IMR-90 (cell line): ENCODE measurements around the gene KIFC3. TPM values are rescaled to one million over a fixed set of nuclear protein-coding genes. Genes with fewer than 3 reads are reported as not detected.

ENCODE experiments used
- ATAC-seq: fragments of 200-7000 bp; cut with Tn5 transposase; 2 replicates; pipeline ENCODE4 v1.9.1; 2020; ENCODE audit warnings: low read depth, mild to moderate bottlenecking, moderate library complexity
- BruUV-seq: library from RNA; stranded (reverse); fragments of 400-500 nt; replicated peaks from 2 replicates; lab custom pipeline; 2021; lab: Mats Ljungman, UMichigan
- CTCF ChIA-PET: fragments of 300-600 bp; formaldehyde crosslinking; extraction: SDS; loops from one replicate; lab custom pipeline; 2021; ENCODE audit warnings: antibody characterized with exemption; lab: Yijun Ruan, JAX
- POLR2A ChIA-PET: fragments of 300-600 bp; sonication (Branson Sonifier 250); formaldehyde crosslinking; loops from one replicate; lab custom pipeline; 2022; ENCODE audit warnings: antibody characterized with exemption; ENCODE audit not compliant: unreplicated experiment; lab: Charles Lee
- DNase-seq: peaks from one replicate; pipeline ENCODE4 v3.0.0; 2013
- H2AFZ ChIP-seq: replicated peaks from 2 replicates; pipeline ENCODE3; 2013; ENCODE audit warnings: low read length, mild to moderate bottlenecking; ENCODE audit not compliant: poor library complexity
- H2AK5ac ChIP-seq: 2 replicates; pipeline ENCODE4 v1.6.1; 2013; ENCODE audit warnings: low read depth, low read length, inconsistent platforms
- H2AK9ac ChIP-seq: replicated peaks from 2 replicates; pipeline ENCODE3; 2013; ENCODE audit warnings: mild to moderate bottlenecking, low read depth, low read length, moderate library complexity; ENCODE audit not compliant: poor library complexity
- H2BK120ac ChIP-seq: 2 replicates; pipeline ENCODE4 v1.6.1; 2013; ENCODE audit warnings: low read depth, low read length, inconsistent platforms
- H2BK15ac ChIP-seq: 3 replicates; pipeline ENCODE4 v1.6.1; 2013; ENCODE audit warnings: low read depth, low read length, inconsistent platforms
- H2BK20ac ChIP-seq: 2 replicates; pipeline ENCODE4 v1.6.1; 2013; ENCODE audit warnings: low read depth, mild to moderate bottlenecking, inconsistent platforms, low read length, moderate library complexity
- H2BK5ac ChIP-seq: 2 replicates; pipeline ENCODE4 v1.6.1; 2013; ENCODE audit warnings: mild to moderate bottlenecking, low read depth, low read length, inconsistent platforms; ENCODE audit not compliant: poor library complexity, severe bottlenecking
- H3K14ac ChIP-seq: replicated peaks from 2 replicates; pipeline ENCODE4 v1.6.1; 2013; ENCODE audit warnings: low read depth, low read length, inconsistent platforms
- H3K18ac ChIP-seq: 2 replicates; pipeline ENCODE4 v1.6.1; 2013; ENCODE audit warnings: low read depth, low read length, control low read depth
- H3K23ac ChIP-seq: 2 replicates; pipeline ENCODE4 v1.6.1; 2013; ENCODE audit warnings: low read depth, low read length, inconsistent platforms
- H3K27ac ChIP-seq: 2 replicates; pipeline ENCODE4 v1.5.1; 2013; ENCODE audit warnings: mild to moderate bottlenecking, control low read depth, low read length; ENCODE audit not compliant: insufficient read depth
- H3K27me3 ChIP-seq: 2 replicates; pipeline ENCODE4 v1.6.1; 2013; ENCODE audit warnings: low read length; ENCODE audit not compliant: control insufficient read depth, insufficient read depth
- H3K36me3 ChIP-seq: 2 replicates; pipeline ENCODE4 v1.6.1; 2013; ENCODE audit warnings: low read length, mixed read lengths; ENCODE audit not compliant: control insufficient read depth, insufficient read depth
- H3K4ac ChIP-seq: 2 replicates; pipeline ENCODE4 v1.6.1; 2013; ENCODE audit warnings: low read depth, low read length, inconsistent platforms
- H3K4me1 ChIP-seq: 2 replicates; pipeline ENCODE4 v1.6.1; 2013; ENCODE audit warnings: low read length, mixed read lengths; ENCODE audit not compliant: control insufficient read depth, insufficient read depth
- H3K4me2 ChIP-seq: 2 replicates; pipeline ENCODE4 v1.6.1; 2013; ENCODE audit warnings: low read depth, mild to moderate bottlenecking, control low read depth, low read length, moderate library complexity
- H3K4me3 ChIP-seq: 2 replicates; pipeline ENCODE4 v1.5.1; 2013; ENCODE audit warnings: low read depth, mild to moderate bottlenecking, control low read depth, low read length, moderate library complexity; ENCODE audit not compliant: insufficient read depth
- H3K56ac ChIP-seq: 2 replicates; pipeline ENCODE4 v1.6.1; 2013; ENCODE audit warnings: low read length, inconsistent platforms; ENCODE audit not compliant: insufficient read depth; ENCODE audit errors: extremely low read depth
- H3K79me1 ChIP-seq, 2 experiments: 2 replicates each; pipeline ENCODE4 v1.6.1; 2013; ENCODE audit warnings: low read length in 2 of 2, inconsistent platforms in 1 of 2, low read depth in 1 of 2
- H3K9ac ChIP-seq: 2 replicates; pipeline ENCODE4 v1.6.1; 2013; ENCODE audit warnings: low read depth, low read length, control low read depth
- H3K9me1 ChIP-seq: 2 replicates; pipeline ENCODE4 v1.6.1; 2013; ENCODE audit warnings: low read length, inconsistent platforms; ENCODE audit not compliant: insufficient read depth
- H3K9me3 ChIP-seq: 2 replicates; pipeline ENCODE4 v1.6.1; 2013; ENCODE audit warnings: low read length; ENCODE audit not compliant: control insufficient read depth, insufficient read depth
- H4K20me1 ChIP-seq: 2 replicates; pipeline ENCODE4 v1.6.1; 2013; ENCODE audit warnings: low read length, inconsistent platforms; ENCODE audit not compliant: insufficient read depth
- H4K5ac ChIP-seq: 2 replicates; pipeline ENCODE4 v1.6.1; 2013; ENCODE audit warnings: mild to moderate bottlenecking, low read depth, low read length, control low read depth
- H4K8ac ChIP-seq, 2 experiments: 2 replicates each; pipeline ENCODE4 v1.6.1; 2013; ENCODE audit warnings: low read depth in 2 of 2, low read length in 2 of 2, control low read depth in 1 of 2, inconsistent platforms in 1 of 2
- H4K91ac ChIP-seq: 2 replicates; pipeline ENCODE4 v1.6.1; 2013; ENCODE audit warnings: low read depth, low read length, inconsistent platforms; ENCODE audit not compliant: insufficient read depth
- BHLHE40 ChIP-seq: fragments of 150-350 bp; IDR thresholded peaks from 2 replicates; pipeline ENCODE4 v1.6.1; 2016; ENCODE audit warnings: mild to moderate bottlenecking, low read depth, low read length
- RFX5 ChIP-seq: IDR thresholded peaks from 2 replicates; pipeline ENCODE4 v1.8.0; 2012; ENCODE audit warnings: low read depth, mild to moderate bottlenecking, low read length, moderate library complexity
- WGBS, 2 experiments: methylation state at CpG; one replicate each; pipeline versions ENCODE4 v1.1.5 to v1.1.7; 2013; ENCODE audit warnings: missing lambda C conversion rate in 2 of 2; ENCODE audit not compliant: insufficient read length in 1 of 2; ENCODE audit errors: extremely low coverage in 2 of 2; 5-methylcytosine and 5-hydroxymethylcytosine counted together
- dilution Hi-C: fragments of 300-500 bp; cut with HindIII; formaldehyde crosslinking; loops from one replicate; pipeline ENCODE4 v1.14.3; 2018; ENCODE audit warnings: low sequenced_read_pairs; ENCODE audit not compliant: unreplicated experiment
- in situ Hi-C: fragments of 300-500 bp; cut with MboI; formaldehyde crosslinking; loops from 3 replicates; pipeline ENCODE4 v1.14.3; 2019; ENCODE audit warnings: low sequenced_read_pairs, inconsistent platforms, mixed read lengths
- intact Hi-C: fragments of 100-400 bp; cut with micrococcal nuclease; formaldehyde crosslinking; loops from 2 replicates; pipeline ENCODE4 v1.10.0; 2022
- polyA plus RNA-seq, 3 experiments: library from polyadenylated mRNA; depleted of rRNA; stranded (reverse); fragments of >200 nt; gene quantifications; 2 replicates each; pipeline ENCODE4 v1.2.3, GENCODE V29; 2012; ENCODE audit warnings: low replicate concordance in 1 of 3
- total RNA-seq: library from RNA; depleted of rRNA; stranded (reverse); fragments of >200 nt; gene quantifications from 2 replicates; pipeline ENCODE4 v1.2.3, GENCODE V29; 2012
- TF ChIP-seq, protein P1 (sequence below): fragments of 150-350 bp; IDR thresholded peaks from 2 replicates; pipeline ENCODE4 v1.6.1; 2016; ENCODE audit warnings: low read depth, mild to moderate bottlenecking, low read length, moderate library complexity, borderline replicate concordance

Gene KIFC3
- total and polyA plus RNA-seq, 2 of the 4 experiments (the other 2 are of a cell fraction) = 48.6 to 62.5 TPM

DNA sequence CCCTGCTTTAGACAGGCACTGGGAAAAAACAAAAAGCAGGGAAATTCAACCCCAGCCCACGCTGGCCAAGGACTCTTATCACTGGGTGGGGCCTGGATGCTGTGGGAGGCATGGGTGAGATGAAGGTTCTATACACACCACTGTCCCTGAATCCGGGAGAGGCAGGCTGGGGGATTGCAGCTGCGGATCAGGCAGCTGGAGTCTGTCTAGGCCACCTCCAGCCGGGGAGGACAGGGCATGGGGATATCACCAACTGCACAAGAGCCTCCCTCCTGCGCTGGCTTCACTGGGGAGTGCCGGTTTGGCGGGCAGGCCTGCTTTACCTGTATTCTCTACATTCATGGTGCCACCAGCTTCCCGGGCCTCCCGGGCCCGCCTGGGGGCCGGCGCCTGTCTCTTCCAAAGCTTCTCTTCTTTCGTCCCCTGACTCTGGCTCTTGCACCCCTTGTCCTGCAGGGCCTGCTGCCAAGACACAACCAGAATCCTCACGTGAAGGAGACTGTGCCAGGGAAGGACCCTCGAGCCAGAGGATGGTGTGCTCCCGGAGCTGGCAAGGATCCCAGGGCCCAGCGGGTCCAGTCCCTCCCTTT, 13.9 kb downstream of the KIFC3 start:
- DNase-seq = no peak
- H2BK120ac ChIP-seq = no peak overlapping the region
- peaks cover 46% of the 10 kb centered on the region for H3K36me3 ChIP-seq
- intact Hi-C loops (no loop called here), in situ Hi-C loops (no loop called here), dilution Hi-C loops (no loop called here)
- no peak overlapping the region for H3K4me3 ChIP-seq
- no peak overlapping the region for H3K4ac ChIP-seq
- H2AK5ac ChIP-seq = no peak overlapping the region
- peak; percentile 23; the same call in 1 of the 2 replicates for ATAC-seq
- H3K9ac ChIP-seq = no peak overlapping the region
- no peak overlapping the region for H2BK15ac ChIP-seq
- no peaks in the 10 kb centered on the region for H3K9me3 ChIP-seq
- no peak overlapping the region for H2BK20ac ChIP-seq
- no peak overlapping the region for H4K8ac ChIP-seq
- no peak overlapping the region for H3K4me2 ChIP-seq
- no peak overlapping the region for H4K91ac ChIP-seq
- no peak overlapping the region for H3K23ac ChIP-seq
- H3K27ac ChIP-seq = no peak overlapping the region
- H2BK5ac ChIP-seq = no peak overlapping the region
- ChIA-PET CTCF (no interaction called here), POLR2A (no interaction called here)
- 0 out of 2 replicates have a peak, but pooled peaks cover 15% of the 10 kb centered on the region for H3K9me1 ChIP-seq
- H3K79me1 ChIP-seq = peaks cover 13 to 65% of the 10 kb centered on the region in 2 experiments
- no peak overlapping the region for H2AFZ ChIP-seq
- H3K27me3 ChIP-seq = no peaks in the 10 kb centered on the region
- TF ChIP-seq RFX5 = no peak
- TF ChIP-seq, protein P1, sequence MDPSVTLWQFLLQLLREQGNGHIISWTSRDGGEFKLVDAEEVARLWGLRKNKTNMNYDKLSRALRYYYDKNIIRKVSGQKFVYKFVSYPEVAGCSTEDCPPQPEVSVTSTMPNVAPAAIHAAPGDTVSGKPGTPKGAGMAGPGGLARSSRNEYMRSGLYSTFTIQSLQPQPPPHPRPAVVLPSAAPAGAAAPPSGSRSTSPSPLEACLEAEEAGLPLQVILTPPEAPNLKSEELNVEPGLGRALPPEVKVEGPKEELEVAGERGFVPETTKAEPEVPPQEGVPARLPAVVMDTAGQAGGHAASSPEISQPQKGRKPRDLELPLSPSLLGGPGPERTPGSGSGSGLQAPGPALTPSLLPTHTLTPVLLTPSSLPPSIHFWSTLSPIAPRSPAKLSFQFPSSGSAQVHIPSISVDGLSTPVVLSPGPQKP = no peak
- no peak for TF ChIP-seq BHLHE40
- peaks cover 8% of the 10 kb centered on the region; the same call in 1 of the 2 replicates for H3K4me1 ChIP-seq
- H4K20me1 ChIP-seq = peaks cover 8% of the 10 kb centered on the region; the same call in 1 of the 2 replicates
- WGBS, 2 experiments = 67% methylated on average over 6 of the region's 17 CpGs; no CpG with 5 or more reads in 1 of the 2 experiments
- no peak overlapping the region for H4K5ac ChIP-seq
- H3K18ac ChIP-seq = no peak overlapping the region
- no peak overlapping the region for H3K14ac ChIP-seq
- no TSS peak for BruUV-seq
- no peak overlapping the region for H3K56ac ChIP-seq
- H2AK9ac ChIP-seq = peak overlapping the region; percentile 44
